Measurements from ENCODE around the gene GPR65.

The GPR65 gene

DNA sequence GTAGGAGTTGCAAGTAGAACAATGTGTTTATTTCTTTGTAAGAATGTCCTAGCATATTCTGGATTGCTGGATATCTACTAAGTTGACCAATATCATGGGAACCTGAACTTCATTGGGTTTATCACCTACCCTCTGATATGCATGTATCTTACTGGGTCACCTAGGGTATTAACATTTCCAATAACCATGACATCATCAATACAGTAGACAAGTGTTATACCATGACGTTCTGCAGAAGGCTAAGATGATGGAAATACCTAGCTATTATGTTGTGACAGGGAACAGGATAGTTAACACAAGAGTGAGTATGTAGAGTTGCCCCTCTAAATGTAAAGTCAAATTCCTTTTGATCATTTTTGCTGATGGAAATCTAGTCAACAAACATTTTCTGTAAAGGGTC, 26.0 kb downstream of the GPR65 start:
- DNase-seq (ENCODE audit: low spot score) = no peak
- TF ChIP-seq, protein P1, sequence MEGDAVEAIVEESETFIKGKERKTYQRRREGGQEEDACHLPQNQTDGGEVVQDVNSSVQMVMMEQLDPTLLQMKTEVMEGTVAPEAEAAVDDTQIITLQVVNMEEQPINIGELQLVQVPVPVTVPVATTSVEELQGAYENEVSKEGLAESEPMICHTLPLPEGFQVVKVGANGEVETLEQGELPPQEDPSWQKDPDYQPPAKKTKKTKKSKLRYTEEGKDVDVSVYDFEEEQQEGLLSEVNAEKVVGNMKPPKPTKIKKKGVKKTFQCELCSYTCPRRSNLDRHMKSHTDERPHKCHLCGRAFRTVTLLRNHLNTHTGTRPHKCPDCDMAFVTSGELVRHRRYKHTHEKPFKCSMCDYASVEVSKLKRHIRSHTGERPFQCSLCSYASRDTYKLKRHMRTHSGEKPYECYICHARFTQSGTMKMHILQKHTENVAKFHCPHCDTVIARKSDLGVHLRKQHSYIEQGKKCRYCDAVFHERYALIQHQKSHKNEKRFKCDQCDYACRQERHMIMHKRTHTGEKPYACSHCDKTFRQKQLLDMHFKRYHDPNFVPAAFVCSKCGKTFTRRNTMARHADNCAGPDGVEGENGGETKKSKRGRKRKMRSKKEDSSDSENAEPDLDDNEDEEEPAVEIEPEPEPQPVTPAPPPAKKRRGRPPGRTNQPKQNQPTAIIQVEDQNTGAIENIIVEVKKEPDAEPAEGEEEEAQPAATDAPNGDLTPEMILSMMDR (IDR thresholded peaks at IDR 0.05; ENCODE audit: borderline replicate concordance, control extremely low read depth, extremely low read depth, insufficient read depth, missing control alignments) = no peak
- in situ Hi-C loops (cut with MboI; ENCODE audit: low sequenced_read_pairs, unreplicated experiment) = no loop called here

DNA sequence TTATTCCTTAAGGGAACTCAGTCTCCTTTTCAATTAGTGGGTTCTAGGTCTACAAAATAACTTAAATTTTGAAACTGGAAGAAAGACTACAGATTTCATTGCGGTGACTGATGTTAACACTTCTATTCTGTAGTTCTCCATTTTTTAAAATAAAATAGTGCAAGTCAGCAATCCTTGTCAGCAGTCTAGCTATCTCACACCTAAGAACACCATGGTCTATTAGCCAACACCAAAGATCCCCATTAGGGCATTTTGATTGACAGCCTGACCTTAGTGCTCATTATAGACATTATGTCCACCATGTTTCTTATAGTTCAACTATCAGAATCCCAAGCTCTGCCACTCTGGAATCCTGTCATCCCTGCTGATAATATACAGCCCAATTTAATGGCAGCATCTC, 27.4 kb downstream of the GPR65 start:
- in situ Hi-C loops (cut with MboI; ENCODE audit: low sequenced_read_pairs, unreplicated experiment) = no loop called here
- TF ChIP-seq, protein P1 (IDR thresholded peaks at IDR 0.05; ENCODE audit: borderline replicate concordance, control extremely low read depth, extremely low read depth, insufficient read depth, missing control alignments) = no peak
- DNase-seq (ENCODE audit: low spot score) = no peak

DNA sequence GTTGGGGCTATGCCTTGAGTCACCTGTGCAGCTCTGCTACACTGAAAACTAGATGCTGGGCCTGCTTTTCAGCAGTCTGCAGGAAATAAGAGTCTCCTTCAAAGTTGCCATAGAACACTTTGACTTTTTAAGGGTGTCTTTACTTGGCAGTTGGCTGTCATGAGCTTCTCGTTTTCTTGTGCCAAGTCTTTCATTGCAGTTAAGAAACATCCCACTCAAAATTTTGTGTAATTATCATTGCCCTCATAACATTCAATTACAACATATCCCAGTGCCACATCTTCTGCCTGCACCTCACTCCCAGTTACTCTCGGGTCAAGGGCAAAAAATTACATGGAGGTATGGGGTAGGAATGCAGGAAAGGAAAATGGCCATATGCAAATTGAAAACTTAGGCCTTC, 29.1 kb downstream of the GPR65 start:
- no peak for DNase-seq (ENCODE audit: low spot score)
- in situ Hi-C loops (cut with MboI; ENCODE audit: low sequenced_read_pairs, unreplicated experiment) = no loop called here
- TF ChIP-seq, protein P1 (IDR thresholded peaks at IDR 0.05; ENCODE audit: borderline replicate concordance, control extremely low read depth, extremely low read depth, insufficient read depth, missing control alignments) = no peak

DNA sequence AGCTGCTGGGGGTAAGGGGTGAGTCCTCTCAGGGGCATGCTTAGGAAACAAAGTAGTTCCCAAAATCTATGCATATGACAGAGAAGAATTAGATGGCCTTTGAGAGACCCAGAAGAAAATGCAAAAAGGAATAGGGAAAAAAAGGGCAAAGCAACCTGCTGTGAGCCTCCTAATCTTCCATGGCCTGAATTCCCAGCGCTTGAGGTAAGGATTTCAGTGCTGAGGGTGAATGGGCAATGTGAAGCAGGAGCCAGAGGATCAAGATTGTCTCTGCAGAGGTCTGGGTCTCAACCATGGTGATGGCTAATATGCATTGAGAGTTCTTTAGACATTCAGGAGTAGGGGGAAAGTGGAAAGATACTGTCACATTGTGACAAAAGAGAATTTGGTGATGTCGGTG, 31.5 kb downstream of the GPR65 start:
- in situ Hi-C loops (cut with MboI; ENCODE audit: low sequenced_read_pairs, unreplicated experiment) = no loop called here
- no peak for DNase-seq (ENCODE audit: low spot score)
- TF ChIP-seq, protein P1 (IDR thresholded peaks at IDR 0.05; ENCODE audit: borderline replicate concordance, control extremely low read depth, extremely low read depth, insufficient read depth, missing control alignments) = no peak

DNA sequence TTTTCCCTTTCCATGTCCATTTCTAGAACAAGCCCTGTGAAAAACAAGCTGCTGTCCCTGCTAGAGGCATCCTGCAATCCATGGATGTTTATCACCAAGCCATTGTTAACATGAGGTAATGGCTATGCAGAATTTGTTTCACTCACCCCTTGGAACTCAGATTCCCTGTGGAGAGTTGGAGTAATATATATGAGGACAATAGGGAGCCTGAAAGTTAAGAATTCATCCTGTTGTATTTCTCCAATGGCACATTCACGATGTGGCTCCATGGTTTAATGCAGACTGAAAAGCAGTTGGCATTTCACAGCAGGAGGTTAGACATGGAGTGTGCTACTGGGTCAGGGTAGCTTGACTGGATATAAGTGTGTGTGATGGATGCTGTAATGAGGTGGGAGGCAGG, 32.4 kb downstream of the GPR65 start:
- TF ChIP-seq, protein P1 (IDR thresholded peaks at IDR 0.05; ENCODE audit: borderline replicate concordance, control extremely low read depth, extremely low read depth, insufficient read depth, missing control alignments) = no peak
- no peak for DNase-seq (ENCODE audit: low spot score)
- in situ Hi-C loops (cut with MboI; ENCODE audit: low sequenced_read_pairs, unreplicated experiment) = no loop called here

DNA sequence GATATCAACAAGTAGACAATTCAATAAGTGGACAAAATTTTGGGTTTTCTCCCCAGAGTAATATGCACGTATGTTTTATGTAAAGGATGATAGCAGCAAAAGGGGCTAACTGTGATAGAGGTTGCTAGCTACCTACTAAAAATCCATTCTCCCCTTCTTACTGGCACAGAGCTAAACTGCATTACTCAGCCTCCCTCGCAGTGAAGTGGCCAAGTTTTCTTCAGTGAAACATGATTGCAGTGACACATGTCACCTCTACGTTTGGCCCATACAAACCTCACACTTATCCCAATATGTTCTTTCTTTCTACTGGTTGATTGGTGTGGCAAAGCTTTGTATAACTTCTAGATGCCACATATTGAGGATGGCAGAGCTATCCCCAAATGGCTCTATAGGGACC, 34.3 kb downstream of the GPR65 start:
- DNase-seq (ENCODE audit: low spot score) = no peak
- in situ Hi-C loops (cut with MboI; ENCODE audit: low sequenced_read_pairs, unreplicated experiment) = no loop called here

More for the DNA sequence above, 34.3 kb downstream of the GPR65 start:
- TF ChIP-seq, protein P1 (IDR thresholded peaks at IDR 0.05; ENCODE audit: borderline replicate concordance, control extremely low read depth, extremely low read depth, insufficient read depth, missing control alignments) = no peak

Data from GM13976 (cell line).